HFF-Myc (cell line): ENCODE data around the gene CDH13.
A peak's percentile ranks its signal among the peaks of the same experiment; 100 is the strongest.

Source experiments
- DNase-seq: peaks from one replicate; pipeline ENCODE4 v3.0.0-alpha.2; 2011; ENCODE audit warnings: low read depth; ENCODE audit errors: extremely low read depth
- H3K4me3 ChIP-seq: replicated peaks from 2 replicates; pipeline ENCODE4 v1.5.1; 2011; ENCODE audit warnings: low read depth, mild to moderate bottlenecking, control low read depth, low read length
- TF ChIP-seq, protein P1 (sequence below): IDR thresholded peaks from 2 replicates; pipeline ENCODE4 v1.5.1; 2012; ENCODE audit warnings: mild to moderate bottlenecking, low read depth, low read length, control low read depth; ENCODE audit errors: missing control alignments

The CDH13 gene

GRCh38 chr16:83830091-83830768 is 1203.5 kb downstream of the CDH13 start:
- H3K4me3 ChIP-seq: no peak overlapping the region
- TF ChIP-seq, protein P1, sequence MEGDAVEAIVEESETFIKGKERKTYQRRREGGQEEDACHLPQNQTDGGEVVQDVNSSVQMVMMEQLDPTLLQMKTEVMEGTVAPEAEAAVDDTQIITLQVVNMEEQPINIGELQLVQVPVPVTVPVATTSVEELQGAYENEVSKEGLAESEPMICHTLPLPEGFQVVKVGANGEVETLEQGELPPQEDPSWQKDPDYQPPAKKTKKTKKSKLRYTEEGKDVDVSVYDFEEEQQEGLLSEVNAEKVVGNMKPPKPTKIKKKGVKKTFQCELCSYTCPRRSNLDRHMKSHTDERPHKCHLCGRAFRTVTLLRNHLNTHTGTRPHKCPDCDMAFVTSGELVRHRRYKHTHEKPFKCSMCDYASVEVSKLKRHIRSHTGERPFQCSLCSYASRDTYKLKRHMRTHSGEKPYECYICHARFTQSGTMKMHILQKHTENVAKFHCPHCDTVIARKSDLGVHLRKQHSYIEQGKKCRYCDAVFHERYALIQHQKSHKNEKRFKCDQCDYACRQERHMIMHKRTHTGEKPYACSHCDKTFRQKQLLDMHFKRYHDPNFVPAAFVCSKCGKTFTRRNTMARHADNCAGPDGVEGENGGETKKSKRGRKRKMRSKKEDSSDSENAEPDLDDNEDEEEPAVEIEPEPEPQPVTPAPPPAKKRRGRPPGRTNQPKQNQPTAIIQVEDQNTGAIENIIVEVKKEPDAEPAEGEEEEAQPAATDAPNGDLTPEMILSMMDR: no peak
- no peak for DNase-seq

GRCh38 chr16:83830769-83831455 is 1204.1 kb downstream of the CDH13 start:
- DNase-seq: no peak
- TF ChIP-seq, protein P1: no peak
- no peak overlapping the region for H3K4me3 ChIP-seq

GRCh38 chr16:83831456-83831987 is 1204.8 kb downstream of the CDH13 start:
- TF ChIP-seq, protein P1: no peak
- H3K4me3 ChIP-seq: no peak overlapping the region
- DNase-seq: no peak

GRCh38 chr16:83833921-83834320 is 1207.2 kb downstream of the CDH13 start:
- no peak overlapping the region for H3K4me3 ChIP-seq
- no peak for DNase-seq
- TF ChIP-seq, protein P1: no peak

DNA sequence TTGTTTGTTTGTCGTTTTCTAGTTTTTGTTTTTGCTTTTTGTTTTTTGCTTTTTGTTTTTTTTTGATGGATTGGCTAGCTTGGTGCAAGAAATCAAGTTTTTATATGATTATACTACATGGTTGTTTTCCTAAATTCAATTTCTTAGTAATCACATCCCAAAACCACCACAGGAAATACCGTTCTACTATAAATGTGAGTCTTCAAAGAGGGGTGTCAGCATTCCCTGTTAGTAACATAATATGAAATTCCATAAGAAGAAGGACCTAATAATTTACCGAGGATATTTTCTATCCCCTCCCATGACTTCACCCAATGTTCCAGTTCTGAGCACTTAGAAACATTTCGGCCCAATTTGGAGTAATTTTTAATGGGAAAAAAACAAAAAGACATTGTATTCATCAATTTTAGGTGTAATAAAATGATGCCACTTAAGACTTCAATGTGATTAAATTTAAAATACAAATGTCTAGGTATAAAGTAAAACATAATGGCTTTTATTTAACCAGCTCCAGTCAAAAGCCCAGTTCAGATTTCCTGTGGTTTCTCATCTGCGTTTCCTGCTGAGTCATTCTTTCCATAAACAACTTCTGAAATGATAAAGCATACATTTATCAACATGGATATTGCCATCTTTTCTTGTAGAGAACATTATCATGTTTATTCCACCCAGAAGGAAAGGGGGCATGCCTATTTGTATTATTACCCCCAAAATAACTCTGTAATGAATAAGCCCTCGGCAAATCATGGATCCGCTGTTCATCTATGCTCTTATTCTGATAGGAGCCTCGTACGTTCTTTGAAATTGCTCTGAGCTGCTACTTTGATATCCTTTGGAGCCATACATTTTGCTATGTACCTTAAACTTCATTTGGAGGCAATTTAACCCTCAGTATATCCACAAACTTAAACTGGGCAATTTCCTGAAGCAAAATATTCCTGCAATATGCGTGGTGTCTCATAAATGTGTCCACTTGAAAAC is 1209.1 kb downstream of the CDH13 start:
- DNase-seq: peak; percentile 57
- TF ChIP-seq, protein P1: no peak
- H3K4me3 ChIP-seq: no peak overlapping the region

DNA sequence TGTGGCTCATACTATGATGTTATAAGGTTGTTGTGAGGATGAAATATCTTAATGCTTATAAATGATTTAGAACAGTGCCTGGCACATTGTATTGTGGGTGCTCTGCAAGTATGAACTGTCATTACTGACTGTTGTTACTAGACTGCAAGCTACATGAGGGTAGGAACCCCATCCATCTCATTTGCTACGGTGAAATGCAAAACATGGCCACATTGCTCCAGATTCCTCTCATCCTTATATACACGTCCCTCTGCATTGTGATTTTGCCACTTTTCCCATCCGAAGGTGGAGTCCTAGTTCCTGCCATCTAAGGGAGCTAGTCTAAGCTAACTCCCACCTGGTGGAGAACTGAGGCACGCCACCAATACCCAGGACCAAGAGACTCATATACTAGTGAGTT is 1210.8 kb downstream of the CDH13 start:
- H3K4me3 ChIP-seq: no peak overlapping the region
- no peak for DNase-seq
- TF ChIP-seq, protein P1: no peak
